Kidney (tissue), 14 donors: ENCODE data around the gene COL23A1. TPM values are rescaled to one million over a fixed set of nuclear protein-coding genes. Genes with fewer than 3 reads are reported as not detected.

Source experiments
- DNase-seq, 5 donors: peaks; one replicate each; pipeline ENCODE4 v3.0.0-alpha.2; 2013 to 2020
- FAIRE-seq: peaks from 2 replicates; lab custom pipeline; 2012; peaks lifted over from hg19 to GRCh38; lab: Jason Lieb, UNC
- H3K27ac ChIP-seq, 2 donors: one replicate each; pipeline ENCODE4 v1.7.0; 2013; ENCODE audit warnings: low read depth in 2 of 2, low read length in 2 of 2, inconsistent platforms in 1 of 2
- H3K27me3 ChIP-seq: one replicate; pipeline ENCODE4 v1.7.1; 2013; ENCODE audit warnings: low read length, inconsistent platforms; ENCODE audit not compliant: control insufficient read depth, insufficient read depth
- H3K36me3 ChIP-seq, 3 donors: one replicate each; pipeline versions ENCODE4 v1.7.0 to v1.7.1; 2013; ENCODE audit warnings: low read length in 3 of 3, control low read depth in 1 of 3, inconsistent platforms in 1 of 3; ENCODE audit not compliant: insufficient read depth in 3 of 3, control insufficient read depth in 2 of 3
- H3K4me1 ChIP-seq, 3 donors: one replicate each; pipeline versions ENCODE4 v1.7.0 to v1.7.1; 2013; ENCODE audit warnings: low read length in 3 of 3, inconsistent platforms in 1 of 3, low read depth in 1 of 3; ENCODE audit not compliant: control insufficient read depth in 2 of 3, insufficient read depth in 2 of 3
- H3K4me3 ChIP-seq, 3 donors: one replicate each; pipeline versions ENCODE4 v1.7.0 to v1.8.1; 2013; ENCODE audit warnings: low read length in 3 of 3, control low read depth in 1 of 3, inconsistent platforms in 1 of 3
- H3K9ac ChIP-seq, 3 donors: one replicate each; pipeline versions ENCODE4 v1.7.0 to v1.7.1; 2013; ENCODE audit warnings: low read length in 3 of 3, control low read depth in 1 of 3, inconsistent platforms in 1 of 3
- H3K9me3 ChIP-seq, 3 donors: one replicate each; pipeline versions ENCODE4 v1.7.0 to v1.7.1; 2013; ENCODE audit warnings: low read length in 3 of 3, control low read depth in 1 of 3, inconsistent platforms in 1 of 3; ENCODE audit not compliant: control insufficient read depth in 2 of 3, insufficient read depth in 1 of 3
- intact Hi-C: fragments of 100-400 bp; cut with DNase I; formaldehyde crosslinking; loops from one replicate; pipeline ENCODE4 v1.11.1; 2022
- polyA plus RNA-seq: library from polyadenylated mRNA; stranded (reverse); fragments of 350-450 nt; fragmentation: Illumina TruSeq; extraction: RNeasy Lipid Tissue Mini Kit (QIAGEN cat#74804); gene quantifications from one replicate; pipeline ENCODE4 v1.2.3, GENCODE V29; 2014; ENCODE audit warnings: low read depth, low replicate concordance; ENCODE audit not compliant: insufficient read depth
- total RNA-seq: library from RNA; stranded (reverse); fragmentation: NEBNext Ultra II Directional; extraction: Animal tissue kit (Norgen Biotek cat#: 25700); gene quantifications from one replicate; pipeline ENCODE4 v1.2.1, GENCODE V29; 2021
- TF ChIP-seq, protein P1 (sequence below): IDR thresholded peaks from 3 replicates; pipeline ENCODE4 v1.5.1; 2012; ENCODE audit warnings: mild to moderate bottlenecking, moderate library complexity, borderline replicate concordance; ENCODE audit not compliant: insufficient read depth; ENCODE audit errors: extremely low read depth
- donor health status: control.
- donor health status: control.
- donor health status: control.
- donor health status: control.
- donor health status: control.
- donor health status: DM: yes; HTN: yes; CAD: no.
- donor health status: Normal renal cell carcinoma (clear cell type).

The COL23A1 gene
- total and polyA plus RNA-seq, 2 donors from 2014 or later, result 4.1 to 8.7 TPM

DNA sequence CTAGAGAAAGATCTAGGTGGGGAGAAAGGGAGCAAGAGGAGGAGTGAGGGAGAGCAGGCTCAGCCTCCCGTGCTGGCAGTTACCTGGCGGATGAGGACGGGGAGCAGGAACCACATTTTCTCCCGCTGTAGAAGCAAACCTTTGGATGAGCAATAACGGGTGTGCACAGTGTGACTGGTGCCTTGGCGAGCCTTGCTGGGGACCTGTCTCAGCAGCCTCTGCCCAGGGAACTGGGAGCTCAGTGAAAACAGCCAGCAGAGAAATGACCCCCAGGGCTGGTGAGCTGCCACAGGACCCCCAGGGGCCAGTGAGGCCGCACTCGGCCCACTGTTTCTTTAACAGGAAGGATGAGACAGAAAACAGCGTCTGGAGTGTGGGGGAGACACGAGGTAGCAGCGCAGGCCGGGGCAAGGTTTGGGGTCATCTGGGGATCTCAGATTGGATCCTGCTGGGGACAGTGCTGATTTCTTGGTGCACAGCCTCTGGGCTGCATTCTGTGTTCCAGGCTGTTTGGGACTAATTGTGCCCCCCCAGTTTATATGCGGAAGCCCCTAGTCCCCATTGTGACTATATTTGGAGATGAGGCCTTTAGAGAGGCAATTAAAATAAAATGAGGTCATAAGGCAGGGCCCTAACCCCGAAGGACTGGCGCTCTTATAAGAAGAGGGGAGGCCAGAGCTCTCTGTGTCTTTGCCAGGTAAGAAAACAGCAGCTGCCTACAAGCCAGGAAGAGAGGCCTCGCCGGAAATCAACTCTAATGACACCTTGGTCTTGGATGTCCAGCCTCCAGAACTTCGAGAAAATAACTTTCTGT lies 238.8 kb downstream of the COL23A1 start:
- Histone ChIP-seq H3K4me1 (peaks cover 0 to 2% (median 0%) of the 10 kb centered on the region in 3 donors), H3K27me3 (no peaks in the 10 kb centered on the region), H3K9me3 (no peaks in the 10 kb centered on the region), H3K27ac (no peak overlapping the region), H3K4me3 (no peak overlapping the region), H3K9ac (no peak overlapping the region), H3K36me3 (no peaks in the 10 kb centered on the region)
- TF ChIP-seq, protein P1, sequence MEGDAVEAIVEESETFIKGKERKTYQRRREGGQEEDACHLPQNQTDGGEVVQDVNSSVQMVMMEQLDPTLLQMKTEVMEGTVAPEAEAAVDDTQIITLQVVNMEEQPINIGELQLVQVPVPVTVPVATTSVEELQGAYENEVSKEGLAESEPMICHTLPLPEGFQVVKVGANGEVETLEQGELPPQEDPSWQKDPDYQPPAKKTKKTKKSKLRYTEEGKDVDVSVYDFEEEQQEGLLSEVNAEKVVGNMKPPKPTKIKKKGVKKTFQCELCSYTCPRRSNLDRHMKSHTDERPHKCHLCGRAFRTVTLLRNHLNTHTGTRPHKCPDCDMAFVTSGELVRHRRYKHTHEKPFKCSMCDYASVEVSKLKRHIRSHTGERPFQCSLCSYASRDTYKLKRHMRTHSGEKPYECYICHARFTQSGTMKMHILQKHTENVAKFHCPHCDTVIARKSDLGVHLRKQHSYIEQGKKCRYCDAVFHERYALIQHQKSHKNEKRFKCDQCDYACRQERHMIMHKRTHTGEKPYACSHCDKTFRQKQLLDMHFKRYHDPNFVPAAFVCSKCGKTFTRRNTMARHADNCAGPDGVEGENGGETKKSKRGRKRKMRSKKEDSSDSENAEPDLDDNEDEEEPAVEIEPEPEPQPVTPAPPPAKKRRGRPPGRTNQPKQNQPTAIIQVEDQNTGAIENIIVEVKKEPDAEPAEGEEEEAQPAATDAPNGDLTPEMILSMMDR, result no peak
- FAIRE-seq (no peak), DNase-seq (peak in 2 of 5 donors; percentile 16 to 37)
- intact Hi-C loops, result no loop called here

DNA sequence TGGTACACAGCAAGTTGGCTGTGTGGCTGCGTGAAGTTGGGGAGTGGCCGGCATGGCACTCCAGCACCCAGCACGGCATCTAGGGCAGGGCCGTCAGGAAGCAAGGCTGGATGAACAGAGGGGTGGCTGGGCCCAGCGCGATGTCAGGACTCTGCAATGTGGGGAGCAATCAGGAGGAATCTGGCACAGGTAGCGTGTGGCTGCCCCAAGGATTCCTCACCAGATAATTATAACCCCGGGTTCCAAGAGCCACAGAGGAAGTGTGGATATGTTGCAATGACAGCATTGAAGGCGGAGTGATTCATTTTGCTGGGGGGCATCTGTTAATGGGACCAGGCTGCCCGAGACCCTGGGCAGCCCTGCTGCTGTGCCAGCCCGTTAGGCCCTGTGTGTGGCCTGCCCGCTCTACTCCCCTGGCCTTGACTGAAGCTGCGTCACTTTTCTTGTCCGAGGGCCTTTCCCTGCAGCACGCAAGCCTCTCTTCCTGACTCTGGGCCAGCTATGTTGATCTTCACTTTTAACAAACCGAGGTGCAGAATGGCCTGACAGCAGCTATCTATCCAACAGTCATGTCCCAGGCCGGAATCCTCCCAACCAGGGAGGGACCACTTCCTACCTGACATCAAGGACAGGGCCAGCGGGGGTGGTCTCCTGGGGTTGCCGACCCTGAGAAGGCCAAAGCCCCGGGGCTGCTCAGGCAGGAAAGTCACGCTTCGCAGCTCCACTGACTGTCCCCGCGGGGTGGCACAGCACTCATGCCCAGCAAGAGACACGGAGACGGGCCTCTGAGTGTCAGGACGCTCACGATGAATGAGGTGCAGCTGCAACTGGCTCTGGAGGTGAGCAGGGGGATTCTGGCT lies 239.6 kb downstream of the COL23A1 start:
- H3K9me3 ChIP-seq, result no peaks in the 10 kb centered on the region
- H3K27me3 ChIP-seq, result no peaks in the 10 kb centered on the region
- no peaks in the 10 kb centered on the region for H3K36me3 ChIP-seq
- no peak overlapping the region for H3K9ac ChIP-seq
- DNase-seq (peak in 4 of 5 donors; percentile 36 to 64 (median 45)), FAIRE-seq (no peak)
- H3K4me3 ChIP-seq, result no peak overlapping the region
- intact Hi-C loops, result no loop called here
- H3K4me1 ChIP-seq, result no peaks in the 10 kb centered on the region
- TF ChIP-seq, protein P1, result no peak
- H3K27ac ChIP-seq, result no peak overlapping the region

- no peaks in the 10 kb centered on the region for H3K9me3 ChIP-seq
- TF ChIP-seq, protein P1, result no peak
- DNase-seq (peak in 1 of 5 donors; percentile 37), FAIRE-seq (no peak)
- no peak overlapping the region for H3K9ac ChIP-seq
- H3K4me3 ChIP-seq, result no peak overlapping the region
- no peaks in the 10 kb centered on the region for H3K27me3 ChIP-seq
- intact Hi-C loops, result no loop called here
- H3K36me3 ChIP-seq, result no peaks in the 10 kb centered on the region
- H3K4me1 ChIP-seq, result no peaks in the 10 kb centered on the region
- no peak overlapping the region for H3K27ac ChIP-seq
Observed at GRCh38 chr5:178349625-178350353, 240.4 kb downstream of the COL23A1 start.
